Panc1 (cell line): ENCODE measurements around the gene SOX9.

Source experiments
- CTCF ChIP-seq: fragments of 450-650 bp; IDR thresholded peaks from 2 replicates; pipeline ENCODE4 v1.5.1; 2017; ENCODE audit warnings: mild to moderate bottlenecking
- SIN3A ChIP-seq: IDR thresholded peaks from 2 replicates; pipeline ENCODE4 v1.6.1; 2012; ENCODE audit warnings: low read depth, mild to moderate bottlenecking, low read length, moderate library complexity, borderline replicate concordance; ENCODE audit not compliant: insufficient read depth

- no peak for TF ChIP-seq CTCF
- TF ChIP-seq SIN3A = no peak
Observed at GRCh38 chr17:72165192-72165866, 44.5 kb downstream of the SOX9 start.
